Measurements from ENCODE around the gene APAF1. TPM values are rescaled to one million over a fixed set of nuclear protein-coding genes. Genes with fewer than 3 reads are reported as not detected.
"Not testable (repeated sequence)": the region's sequence is repeated elsewhere in the genome, so short reads cannot be mapped to it uniquely, and the experiment has no call there.

Gene APAF1
- polyA plus RNA-seq, 3 donors: 3.5 to 13.3 (median 3.7) TPM

DNA sequence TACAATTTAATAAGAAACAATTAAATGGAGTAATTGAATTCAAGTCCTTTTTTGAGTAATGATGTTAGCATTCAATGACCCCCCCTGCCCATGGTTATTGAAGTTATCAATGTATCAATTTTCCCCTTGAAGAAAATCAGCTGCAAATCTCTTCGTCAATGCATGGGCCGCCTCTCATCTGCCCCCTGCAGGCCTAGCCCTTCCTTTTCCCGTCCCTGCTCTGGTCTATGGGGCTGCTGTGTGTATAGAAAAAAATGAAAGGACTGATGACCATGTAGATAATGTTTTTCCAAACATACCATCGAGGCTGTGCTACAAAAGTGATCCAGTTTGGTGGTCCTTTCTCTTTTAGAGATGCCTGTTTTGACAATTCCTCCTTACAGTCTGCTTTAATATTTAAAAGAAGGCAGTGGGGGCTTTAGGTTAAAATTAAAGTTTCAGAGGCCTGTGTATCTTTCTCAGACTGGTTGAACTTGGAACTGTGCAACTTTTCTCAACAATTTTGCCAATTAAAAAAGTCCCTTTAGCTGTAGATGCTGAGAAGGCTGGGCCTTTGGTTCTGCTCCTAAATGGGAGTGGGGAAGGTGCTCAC, 98.4 kb downstream of the APAF1 start:
- H3K27ac ChIP-seq (ENCODE audit: low read depth, low read length): no peak overlapping the region
- WGBS, 3 donors: 32 to 43% (median 33%) methylated on average over 4 of the region's 4 CpGs

DNA sequence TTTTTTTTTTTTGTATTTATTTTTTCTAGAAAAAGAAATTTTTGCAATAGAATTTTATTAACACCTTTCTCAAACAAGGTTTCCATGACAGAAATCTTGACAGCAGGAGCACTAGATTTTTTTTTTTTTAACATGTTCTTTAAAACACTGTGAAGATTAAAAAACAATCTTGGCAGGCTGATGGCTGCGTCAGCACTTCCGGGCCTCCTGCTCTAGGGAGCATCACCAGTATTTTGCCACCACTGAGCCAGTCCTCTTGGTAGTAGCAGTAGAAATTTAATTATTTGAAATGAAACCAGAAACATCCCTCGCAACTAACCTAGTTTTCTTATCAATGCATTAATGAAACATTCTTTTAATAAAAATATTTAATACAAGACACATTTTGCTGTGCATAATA, 99.6 kb downstream of the APAF1 start:
- 76 to 88% (median 80%) methylated on average over 3 of the region's 3 CpGs for WGBS, 3 donors
- H3K27ac ChIP-seq (ENCODE audit: low read depth, low read length): no peak overlapping the region

DNA sequence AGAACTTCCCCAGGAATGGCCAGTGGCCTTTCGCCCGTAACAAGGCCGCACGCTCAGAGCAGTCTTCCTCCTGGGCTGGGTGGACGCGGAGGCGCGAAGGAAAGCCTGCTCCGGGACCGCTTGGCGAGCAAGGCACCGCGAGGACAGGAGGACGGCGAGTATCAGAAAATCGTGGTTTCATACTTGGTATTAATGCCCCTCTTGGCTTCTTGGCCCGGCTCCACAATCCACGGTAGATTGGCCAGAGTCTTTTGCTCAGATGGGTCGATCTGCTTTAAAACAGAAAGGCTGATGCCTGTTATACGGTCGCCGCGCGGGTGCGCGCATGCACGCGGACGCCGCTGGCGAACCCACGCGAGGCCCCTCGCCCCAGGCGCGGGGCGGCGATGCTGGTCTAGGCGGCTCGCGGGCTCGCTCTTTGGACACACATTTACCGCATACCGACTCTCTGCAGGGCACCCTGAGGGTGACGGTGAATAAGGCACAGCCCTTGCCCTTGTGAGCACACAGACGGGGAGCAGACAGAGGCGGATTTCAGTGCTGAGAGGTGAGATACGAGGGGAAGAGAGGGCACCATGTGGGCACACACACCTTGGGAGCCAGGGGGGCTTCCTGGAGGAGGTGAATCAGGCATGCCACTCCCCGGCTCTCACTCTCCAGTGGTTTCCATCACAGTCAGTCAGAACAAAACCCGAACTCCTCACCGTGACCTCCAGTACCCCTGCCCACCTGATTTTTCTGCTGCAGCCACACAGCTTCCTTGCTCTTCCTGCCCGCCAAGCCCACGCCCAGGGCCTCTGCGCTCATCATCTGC, 100.7 kb downstream of the APAF1 start:
- no peak overlapping the region for H3K27ac ChIP-seq (ENCODE audit: low read depth, low read length)
- WGBS, 3 donors: 8 to 12% (median 8%) methylated on average over 54 of the region's 54 CpGs

DNA sequence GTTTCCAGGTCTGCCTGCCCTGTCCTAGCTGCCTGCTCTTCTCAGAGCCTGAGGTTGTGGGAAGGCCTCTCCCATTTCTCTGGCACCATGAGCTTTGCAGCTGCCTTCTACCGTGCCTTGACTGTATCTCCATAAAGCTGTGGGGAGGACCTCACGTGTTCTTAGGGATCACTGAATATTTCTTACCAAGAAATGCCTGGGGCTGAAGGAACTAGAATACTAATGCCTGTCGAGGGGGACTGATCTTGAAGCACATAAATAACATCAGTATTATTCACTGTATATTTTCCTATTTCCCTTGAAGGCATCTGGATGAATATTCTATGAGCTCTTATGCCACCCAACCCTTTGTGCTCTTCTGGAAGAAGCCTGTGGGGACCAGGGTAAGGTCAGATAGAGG, 103.4 kb downstream of the APAF1 start:
- WGBS, 3 donors: 82 to 89% (median 85%) methylated on average over 3 of the region's 3 CpGs
- no peak overlapping the region for H3K27ac ChIP-seq (ENCODE audit: low read depth, low read length)

DNA sequence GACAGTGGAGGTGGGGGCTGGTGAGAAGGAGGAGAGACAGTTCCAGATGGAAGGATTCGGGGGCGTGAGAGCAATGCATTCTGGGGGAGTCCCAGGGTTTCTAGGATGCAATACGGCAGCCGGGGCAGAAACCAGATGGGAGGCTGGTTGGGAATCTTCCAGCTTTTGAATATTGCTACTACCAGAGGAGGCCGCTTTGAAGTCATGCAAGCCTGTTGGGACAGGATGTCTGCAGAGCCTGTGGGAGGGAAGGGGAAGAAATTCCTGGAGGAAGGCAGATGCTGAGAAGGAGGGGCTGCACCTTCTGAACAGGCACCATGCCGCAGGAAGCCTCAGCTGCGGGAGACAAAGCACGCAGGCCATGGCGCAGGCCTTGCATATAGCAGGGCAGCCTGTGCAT, 105.4 kb downstream of the APAF1 start:
- H3K27ac ChIP-seq (ENCODE audit: low read depth, low read length): no peak overlapping the region
- 65 to 86% (median 66%) methylated on average over 9 of the region's 9 CpGs for WGBS, 3 donors

DNA sequence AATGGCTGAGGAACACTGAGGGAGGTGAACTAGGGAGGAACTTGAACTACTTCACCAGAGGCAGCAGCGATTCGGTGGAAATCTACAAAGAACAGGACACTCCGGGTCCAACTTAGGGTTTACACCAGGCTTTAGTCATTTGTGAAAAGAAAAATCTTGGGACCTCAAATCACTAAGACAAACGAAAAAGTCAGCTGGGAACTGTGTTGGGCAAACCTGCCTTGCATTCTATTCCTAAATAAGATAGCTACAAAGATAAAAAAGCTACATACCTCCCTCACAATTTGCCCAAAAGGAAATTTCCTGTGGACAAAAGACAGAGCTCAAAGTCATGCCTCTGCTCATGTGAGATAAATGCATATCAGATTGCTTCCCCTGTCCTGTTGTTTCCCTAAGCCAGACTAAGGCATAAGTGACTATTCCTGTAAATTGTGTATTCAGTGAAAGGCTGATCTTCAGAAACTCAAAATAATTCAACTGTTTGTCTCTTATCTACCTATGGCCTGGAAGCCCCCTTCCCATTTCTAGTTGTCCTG, 106.6 kb downstream of the APAF1 start:
- WGBS, 3 donors: 79 to 85% (median 84%) methylated on average over 4 of the region's 4 CpGs

DNA sequence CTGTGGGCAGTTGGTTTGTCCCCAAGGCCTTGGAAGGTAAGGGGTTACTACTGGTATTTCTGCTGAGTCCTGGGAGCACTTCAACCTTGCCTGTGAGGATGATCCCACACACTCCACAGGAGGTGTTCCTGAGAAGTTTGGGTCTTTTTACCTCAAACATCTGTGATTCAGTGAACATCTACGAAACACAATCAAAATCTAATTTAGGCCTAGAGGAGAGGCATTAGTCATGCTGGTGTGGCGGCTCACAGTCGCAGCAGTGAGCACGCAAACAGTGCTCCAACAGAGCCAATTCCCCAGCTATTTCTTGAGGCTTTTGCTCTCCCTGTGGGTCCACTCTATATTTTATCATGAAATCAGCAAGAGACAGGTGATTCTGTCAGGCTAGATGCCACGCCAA, 107.6 kb downstream of the APAF1 start:
- WGBS, 3 donors: 88 to 93% (median 92%) methylated on average over 5 of the region's 5 CpGs
- H3K27ac ChIP-seq (ENCODE audit: low read depth, low read length): no peak overlapping the region

More for the DNA sequence above, 106.6 kb downstream of the APAF1 start:
- no peak overlapping the region for H3K27ac ChIP-seq (ENCODE audit: low read depth, low read length)

DNA sequence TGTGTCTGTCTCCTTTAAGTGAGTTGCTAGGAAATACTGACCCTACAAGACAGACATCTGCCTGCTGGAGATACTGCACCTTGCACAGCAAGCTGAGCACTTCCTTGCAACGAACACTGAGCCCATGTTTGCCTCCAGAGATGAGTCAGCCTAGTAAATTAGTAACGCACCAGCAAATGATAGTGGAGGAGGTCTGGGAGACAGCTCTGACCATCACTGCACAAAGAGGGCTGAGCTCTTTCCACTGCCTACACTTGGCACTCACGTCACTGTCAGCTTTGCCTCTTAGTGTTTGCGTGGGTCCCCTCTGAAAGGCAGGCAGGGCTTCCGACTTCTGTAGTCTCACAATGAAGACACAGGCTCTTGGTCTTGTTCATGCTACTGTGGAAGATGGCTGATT, 109.0 kb downstream of the APAF1 start:
- WGBS, 3 donors: 66 to 72% (median 71%) methylated on average over 5 of the region's 5 CpGs
- no peak overlapping the region for H3K27ac ChIP-seq (ENCODE audit: low read depth, low read length)

DNA sequence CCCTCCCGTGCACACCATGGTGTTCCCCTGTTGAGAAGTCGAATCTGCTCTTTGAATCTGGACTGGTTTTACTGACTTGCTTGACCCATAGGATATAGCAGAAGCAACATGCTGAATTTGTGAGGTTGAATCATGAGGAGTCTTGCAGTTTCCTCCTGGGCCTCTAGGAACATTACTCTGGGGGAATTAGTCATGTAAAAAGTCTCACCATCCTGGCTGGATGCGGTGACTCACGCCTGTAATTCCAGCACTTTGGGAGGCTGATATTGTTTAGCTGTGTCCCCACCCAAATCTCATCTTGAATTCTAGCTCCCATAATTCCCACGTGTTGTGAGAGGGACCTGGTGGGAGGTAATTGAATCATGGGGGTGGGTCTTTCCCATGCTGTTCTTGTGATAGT, 110.8 kb downstream of the APAF1 start:
- 88 to 93% (median 88%) methylated on average over 5 of the region's 5 CpGs for WGBS, 3 donors
- H3K27ac ChIP-seq (ENCODE audit: low read depth, low read length): not testable (repeated sequence)

DNA sequence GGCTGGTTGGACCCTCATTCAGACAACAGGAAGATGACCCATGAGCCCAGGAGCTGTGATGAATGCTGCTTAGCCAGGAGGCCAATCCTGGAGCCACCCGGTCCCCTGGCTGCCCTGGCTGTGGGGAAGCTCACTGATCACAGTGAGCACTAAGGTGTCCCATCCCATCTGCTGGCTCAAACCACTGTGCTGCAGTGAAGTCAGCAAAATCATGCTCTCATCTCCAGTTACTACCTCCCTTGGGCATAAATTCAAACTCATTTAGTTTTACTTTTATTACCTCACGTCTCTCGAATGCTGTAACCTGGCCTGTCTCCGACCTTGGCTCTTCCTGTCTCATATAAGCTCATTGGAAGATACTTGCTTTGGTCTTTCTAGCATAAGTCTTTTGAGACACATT, 112.4 kb downstream of the APAF1 start:
- H3K27ac ChIP-seq (ENCODE audit: low read depth, low read length): no peak overlapping the region
- WGBS, 3 donors: 46 to 81% (median 46%) methylated on average over 3 to 4 of the region's 4 CpGs

DNA sequence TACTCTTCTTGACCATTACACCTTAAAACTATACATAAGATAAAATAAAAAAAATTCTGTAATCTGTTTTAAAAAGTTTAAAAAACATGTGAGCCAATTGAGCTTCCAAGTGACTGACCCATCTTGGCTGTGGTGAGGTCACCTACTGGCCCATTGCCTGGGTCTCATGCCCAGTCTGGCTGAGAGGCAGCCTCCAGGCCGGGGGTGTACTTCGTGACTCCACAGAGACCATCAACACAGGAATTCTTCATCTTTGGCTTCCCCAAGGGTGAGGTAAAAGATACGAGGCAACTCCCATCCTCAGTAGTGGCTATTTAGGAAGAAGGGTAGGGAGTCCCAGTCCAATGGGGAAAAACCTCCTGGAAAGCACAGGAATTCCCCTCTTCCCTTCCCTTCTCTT, 113.2 kb downstream of the APAF1 start:
- 43 to 72% (median 46%) methylated on average over 3 of the region's 3 CpGs for WGBS, 3 donors
- no peak overlapping the region for H3K27ac ChIP-seq (ENCODE audit: low read depth, low read length)

DNA sequence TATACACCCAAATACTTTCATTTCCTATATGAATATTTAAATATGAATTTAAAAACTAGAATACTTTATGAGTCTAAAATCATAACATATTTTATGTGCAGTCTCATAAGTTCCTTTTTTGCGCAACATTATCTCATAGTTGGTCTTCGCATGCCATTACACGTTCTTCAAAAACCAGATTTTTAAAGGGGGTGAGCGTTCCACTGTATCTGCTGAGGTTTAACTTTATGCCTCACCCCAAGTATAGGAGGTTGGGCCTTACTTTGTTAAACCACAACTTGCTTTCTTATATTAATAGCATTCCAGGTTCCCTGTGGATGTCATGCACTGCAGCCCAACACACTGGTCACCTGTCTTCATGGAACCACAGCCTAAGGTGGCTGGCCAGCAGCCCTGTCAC, 118.6 kb downstream of the APAF1 start:
- WGBS, 3 donors: 89 to 93% (median 89%) methylated on average over 4 of the region's 4 CpGs
- H3K27ac ChIP-seq (ENCODE audit: low read depth, low read length): no peak overlapping the region

DNA sequence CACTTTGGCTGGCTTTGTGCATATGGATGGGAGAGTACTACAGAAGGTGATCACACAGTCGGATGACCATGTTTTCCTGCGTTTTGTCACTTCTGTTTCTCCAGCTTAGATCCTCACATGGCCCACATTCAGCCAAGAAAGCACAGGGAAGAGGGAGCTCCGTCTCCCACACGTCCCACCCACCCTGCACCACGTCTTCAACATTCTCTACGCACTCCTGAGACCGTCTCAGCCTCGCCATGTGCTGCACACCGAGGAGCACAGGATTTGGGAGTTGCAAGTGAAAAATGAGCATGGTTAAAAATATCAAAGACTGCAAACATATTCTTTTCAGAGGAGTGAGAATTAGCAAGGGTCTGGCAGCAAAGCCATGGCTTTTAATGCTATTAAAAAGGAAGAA, 122.2 kb downstream of the APAF1 start:
- WGBS, 3 donors: 82 to 86% (median 82%) methylated on average over 9 of the region's 9 CpGs
- no peak overlapping the region for H3K27ac ChIP-seq (ENCODE audit: low read depth, low read length)

DNA sequence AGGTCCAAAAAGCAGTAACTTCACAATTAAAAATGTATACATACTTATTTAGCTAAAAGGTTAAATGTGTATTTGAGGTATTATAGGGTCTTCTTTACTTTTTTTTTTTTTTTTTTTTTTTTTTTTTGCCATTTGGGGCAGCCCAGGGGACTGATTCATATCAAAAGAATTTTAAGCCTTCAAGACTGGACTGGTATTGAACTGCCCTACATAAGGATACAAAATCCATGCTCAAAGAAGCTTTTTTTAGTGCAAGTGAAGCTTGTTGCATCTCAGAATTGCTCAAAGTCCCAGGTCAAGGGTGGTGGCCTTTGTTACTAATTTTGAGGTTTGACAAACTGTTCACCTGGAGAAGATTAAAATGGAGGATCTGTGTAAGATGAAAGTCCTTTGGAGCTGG, 124.0 kb downstream of the APAF1 start:
- H3K27ac ChIP-seq (ENCODE audit: low read depth, low read length): no peak overlapping the region

DNA sequence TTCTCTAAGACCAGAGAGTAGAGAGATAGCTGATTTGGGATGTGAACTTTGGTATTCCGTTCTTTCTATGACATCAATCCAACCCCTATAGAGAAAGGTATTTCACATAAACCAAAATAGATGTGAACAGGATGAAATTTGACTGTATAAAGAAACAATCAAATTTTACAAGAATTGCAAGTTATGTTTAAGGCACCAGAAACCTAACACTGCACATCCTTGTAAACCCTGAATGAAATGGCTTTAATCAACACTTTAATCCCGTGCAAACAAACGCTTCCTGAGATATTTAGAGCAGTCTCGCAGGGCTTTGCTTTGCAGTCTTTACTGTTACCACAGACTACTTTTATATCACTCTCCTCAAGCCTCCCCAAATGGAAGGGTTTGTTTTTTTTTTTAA, 125.1 kb downstream of the APAF1 start:
- 75 to 88% (median 79%) methylated on average over 4 of the region's 4 CpGs for WGBS, 3 donors
- no peak overlapping the region for H3K27ac ChIP-seq (ENCODE audit: low read depth, low read length)

DNA sequence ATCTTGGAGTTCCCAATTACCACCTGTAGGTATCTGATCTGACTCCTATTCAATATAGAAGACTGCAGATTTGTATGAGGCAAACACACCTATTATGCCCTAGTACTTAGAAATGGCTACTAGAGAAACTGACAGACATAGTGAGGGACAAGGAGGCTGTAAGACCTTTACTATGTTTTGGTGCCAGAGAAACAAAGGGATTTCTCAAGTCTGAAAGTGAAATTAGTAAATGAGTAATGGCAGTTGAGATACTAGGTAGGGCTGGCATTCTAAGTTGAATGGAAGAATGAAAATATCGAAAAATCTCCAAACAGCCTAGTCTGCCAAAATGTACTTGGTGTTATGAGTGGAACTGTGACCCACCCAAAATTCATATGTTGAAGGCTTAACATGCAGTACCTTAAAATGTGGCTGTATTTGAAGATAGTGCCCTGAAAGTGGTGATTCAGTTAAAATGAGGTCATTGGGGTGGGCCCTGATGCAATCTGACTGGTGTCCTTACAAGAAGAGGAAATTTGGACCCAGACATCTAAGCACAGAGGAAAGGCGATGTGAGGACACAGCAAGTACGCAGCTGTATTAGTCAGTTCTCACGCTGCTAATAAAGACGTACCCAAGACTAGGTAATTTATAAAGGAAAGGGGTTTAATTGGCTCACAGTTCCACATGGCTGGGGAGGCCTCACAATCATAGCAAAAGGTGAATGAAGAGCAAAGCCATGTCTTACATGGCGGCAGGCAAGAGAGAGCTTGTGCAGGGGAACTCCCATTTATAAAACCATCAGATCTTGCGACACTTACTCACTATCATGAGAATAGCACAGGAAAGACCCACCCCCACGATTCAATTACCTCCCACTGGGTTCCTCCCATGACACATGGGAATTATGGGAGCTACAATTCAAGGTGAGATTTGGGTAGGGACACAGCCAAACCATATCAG, 127.0 kb downstream of the APAF1 start:
- 89 to 91% (median 90%) methylated on average over 8 of the region's 8 CpGs for WGBS, 3 donors
- no peak overlapping the region for H3K27ac ChIP-seq (ENCODE audit: low read depth, low read length)

DNA sequence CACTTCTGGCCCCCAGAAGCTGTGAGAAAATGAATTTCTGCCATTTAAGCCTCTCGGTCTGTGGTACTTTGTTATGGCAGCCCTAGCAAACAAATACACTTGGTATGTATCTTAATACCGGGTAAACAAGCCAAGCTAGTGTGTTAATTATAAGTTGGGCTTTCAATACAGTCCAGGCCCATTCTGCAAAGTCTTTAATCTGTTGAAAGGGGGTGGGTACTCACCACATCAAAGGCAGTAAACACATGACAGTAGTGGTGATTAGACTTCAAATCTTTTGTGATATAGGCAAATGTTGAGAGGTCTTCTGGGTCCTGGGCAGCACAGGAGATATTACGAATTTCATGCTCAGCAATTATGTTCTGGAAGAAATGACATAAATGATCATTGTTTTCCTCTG, 127.7 kb downstream of the APAF1 start:
- WGBS, 3 donors: 89 to 97% (median 93%) methylated on average over 3 of the region's 3 CpGs
- no peak overlapping the region for H3K27ac ChIP-seq (ENCODE audit: low read depth, low read length)

DNA sequence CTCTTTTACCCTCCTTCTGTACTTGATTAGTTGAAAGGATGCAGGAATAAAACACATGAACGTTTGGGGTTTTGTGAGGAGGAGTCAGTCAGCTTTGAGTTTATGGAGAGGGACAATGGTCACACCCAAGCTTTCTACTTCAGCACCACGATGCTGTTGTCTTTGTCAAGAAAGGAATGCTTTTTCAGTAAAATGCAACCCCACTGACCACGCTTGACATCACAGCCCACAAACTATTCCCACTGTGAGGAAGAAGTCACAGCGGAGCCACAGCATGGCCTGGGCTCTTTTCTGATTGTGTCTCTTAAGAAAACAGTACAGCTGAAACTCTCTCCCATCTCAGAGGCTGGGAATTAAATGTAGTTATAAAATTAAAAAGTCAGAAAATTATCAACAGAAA, 135.2 kb downstream of the APAF1 start:
- 53 to 67% (median 57%) methylated on average over 4 of the region's 4 CpGs for WGBS, 3 donors

DNA sequence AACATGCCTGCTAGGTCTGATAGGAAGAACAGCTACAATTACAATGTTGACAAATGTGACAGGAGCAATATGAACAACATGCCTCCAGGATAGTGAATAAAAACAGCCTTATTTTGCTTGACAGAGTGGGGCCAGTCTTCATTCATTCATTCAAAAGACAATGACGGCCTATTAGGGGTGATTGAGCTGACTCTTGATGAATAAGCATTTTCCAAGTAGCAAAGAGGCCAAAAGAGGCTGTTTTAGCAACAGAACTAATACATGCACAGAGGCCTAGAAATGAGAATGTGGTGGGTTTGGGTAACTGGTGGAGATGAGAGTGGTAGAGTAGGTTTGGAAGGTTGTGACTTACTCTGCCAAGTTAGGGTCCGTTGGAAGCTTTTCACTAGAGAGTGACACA, 138.3 kb downstream of the APAF1 start:
- WGBS, 3 donors: 85 to 88% (median 86%) methylated on average over 2 of the region's 2 CpGs
- no peak overlapping the region for H3K27ac ChIP-seq (ENCODE audit: low read depth, low read length)

More for the DNA sequence above, 135.2 kb downstream of the APAF1 start:
- no peak overlapping the region for H3K27ac ChIP-seq (ENCODE audit: low read depth, low read length)

Measured in adipose tissue (tissue), 3 donors.